HG03045 (cell line): Measurements from ENCODE around the gene WDR90.
"Not testable (repeated sequence)": the region's sequence is repeated elsewhere in the genome, so short reads cannot be mapped to it uniquely, and the experiment has no call there.

Experiments
- ATAC-seq: cut with Tn5 transposase; IDR thresholded peaks from one replicate; pipeline ENCODE4 v1.9.1; 2021; ENCODE audit warnings: mild to moderate bottlenecking, moderate library complexity; ENCODE audit not compliant: unreplicated experiment

The WDR90 gene

GRCh38 chr16:704552-705380, 55.6 kb downstream of the WDR90 start:
- ATAC-seq = no peak

- ATAC-seq = no peak
These were observed 56.4 kb downstream of the WDR90 start, which contains the start of gene FBXL16 for GRCh38 chr16:705431-706188. Gene FBXL16, minus strand, starts transcription at chr16:705801. Its CDS starts 8,396 bp downstream, at chr16:697405.

DNA sequence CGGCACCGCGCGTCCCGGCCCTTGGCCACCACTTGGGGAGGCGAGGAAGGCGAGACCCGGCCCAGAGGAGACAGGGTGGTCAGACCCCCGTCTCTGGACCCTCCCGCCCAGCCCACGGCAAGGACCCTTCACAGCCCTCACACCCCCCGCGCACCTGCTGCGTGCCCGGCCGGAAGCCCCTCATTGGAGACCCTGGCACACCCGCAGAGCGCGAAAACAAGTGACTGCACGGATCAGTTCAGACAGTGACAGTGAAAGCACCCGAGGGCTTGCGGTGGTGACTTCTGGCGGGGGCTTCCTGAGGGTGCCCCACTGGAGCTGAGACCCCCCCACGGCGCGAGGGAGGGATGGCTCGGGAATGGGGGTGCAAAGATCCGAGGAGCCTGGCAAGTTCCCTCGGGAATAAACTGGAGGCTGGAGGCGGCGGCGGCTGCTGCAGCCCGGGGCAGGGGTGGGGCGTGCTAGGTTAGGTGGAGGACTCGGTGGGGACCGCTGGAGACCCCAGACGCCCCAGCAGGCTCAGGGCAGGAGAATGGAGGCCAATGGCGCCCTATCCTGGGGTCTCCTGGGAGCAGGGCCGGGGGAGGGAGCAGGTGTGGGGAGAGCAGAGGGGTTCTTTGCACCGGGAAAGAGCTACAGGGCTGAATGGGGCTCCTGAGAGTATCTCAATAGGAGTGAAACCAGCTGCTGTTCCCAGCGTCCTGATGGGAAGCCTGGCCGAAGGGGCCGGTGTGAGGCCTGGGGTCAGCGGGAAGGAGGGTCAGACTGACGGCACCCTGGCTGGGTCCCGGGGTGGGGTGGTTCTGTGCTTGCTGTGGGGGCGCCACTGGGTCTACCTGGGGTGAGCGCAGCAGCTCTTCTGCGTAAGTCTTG, 57.3 kb downstream of the WDR90 start:
- no peak for ATAC-seq

DNA sequence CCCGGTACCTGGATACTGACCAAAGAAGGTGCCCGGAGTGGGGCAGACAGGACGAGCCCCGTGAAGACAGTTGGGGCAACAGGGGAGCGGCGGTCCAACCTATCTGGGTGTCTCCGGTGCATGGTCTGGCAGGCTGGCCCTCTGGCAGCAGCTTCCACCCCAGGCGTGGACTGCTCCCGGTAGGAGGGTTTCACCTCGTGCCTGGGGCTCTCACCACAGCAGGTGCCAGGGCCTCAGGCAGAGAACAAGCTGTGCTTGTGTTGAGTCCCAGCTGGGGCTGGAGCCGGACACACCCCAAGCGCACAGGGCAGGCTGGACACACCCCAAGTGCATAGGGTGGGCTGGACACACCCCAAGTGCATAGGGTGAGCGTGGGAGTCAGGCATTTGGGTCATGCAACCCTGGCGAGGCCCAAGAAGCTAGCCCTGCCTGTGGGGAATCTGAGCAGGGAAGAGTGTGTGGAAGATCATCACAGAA, 57.9 kb downstream of the WDR90 start:
- ATAC-seq = no peak

- no peak for ATAC-seq
These were observed 58.9 kb downstream of the WDR90 start for GRCh38 chr16:708019-708418.

DNA sequence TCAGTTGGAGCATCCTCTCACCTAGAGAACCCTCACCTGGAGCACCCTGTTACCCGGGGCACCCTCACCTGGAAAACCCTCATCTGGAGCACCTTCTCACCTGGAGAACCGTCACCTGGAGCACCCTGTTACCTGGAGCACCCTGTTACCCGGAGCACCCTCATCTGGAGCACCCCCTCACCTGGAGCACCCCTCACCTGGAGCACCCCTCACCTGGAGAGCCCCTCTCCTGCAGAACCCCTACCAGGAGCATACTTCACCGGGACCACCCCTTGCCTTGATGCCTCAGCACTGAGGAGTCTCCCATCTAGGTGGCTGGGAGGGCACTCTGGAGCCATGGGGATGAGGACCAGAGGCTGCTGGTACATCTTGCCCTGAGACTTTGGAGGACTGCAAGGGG, 59.8 kb downstream of the WDR90 start:
- ATAC-seq = no peak

GRCh38 chr16:709566-710499, 60.7 kb downstream of the WDR90 start:
- no peak for ATAC-seq

GRCh38 chr16:710500-711075, 61.4 kb downstream of the WDR90 start:
- no peak for ATAC-seq

- ATAC-seq = no peak
These were observed 61.9 kb downstream of the WDR90 start for GRCh38 chr16:711084-711483.

DNA sequence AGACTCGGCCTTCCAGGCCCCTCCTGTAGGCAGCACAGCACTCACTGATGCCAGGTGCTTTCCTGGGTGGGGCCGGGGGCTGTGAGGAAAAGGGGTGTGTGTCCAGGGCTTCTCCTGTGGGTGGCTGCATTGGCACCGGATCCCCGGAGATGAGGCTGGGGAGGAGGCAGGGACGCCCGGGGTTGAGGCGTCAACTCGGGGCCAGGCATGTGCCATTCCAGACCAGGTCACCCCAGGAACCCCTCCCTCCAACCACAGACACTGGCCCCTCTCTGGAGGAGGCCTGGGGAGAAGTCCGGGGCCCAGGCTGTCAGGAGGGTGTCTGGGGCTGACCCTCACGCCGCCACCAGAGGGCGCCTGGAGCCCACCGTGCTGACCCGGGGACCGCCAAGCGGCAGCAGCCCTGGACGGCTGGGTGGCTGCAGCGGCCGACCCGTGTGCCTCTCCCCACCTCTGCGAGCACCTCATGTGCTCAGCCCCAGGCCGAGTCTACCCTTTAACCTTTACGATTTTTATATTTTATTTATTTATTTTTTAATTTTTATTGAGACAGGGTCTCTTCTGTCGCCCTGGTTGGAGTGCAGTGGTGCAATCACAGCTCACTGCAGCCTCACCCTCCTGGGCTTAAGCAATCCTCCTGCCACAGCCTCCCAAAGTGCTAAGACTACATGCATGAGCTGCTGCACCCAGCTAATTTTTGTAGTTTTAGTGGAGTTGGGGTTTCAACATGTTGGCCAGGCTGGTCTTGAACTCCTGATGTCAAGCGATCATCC, 62.6 kb downstream of the WDR90 start:
- ATAC-seq = no peak

DNA sequence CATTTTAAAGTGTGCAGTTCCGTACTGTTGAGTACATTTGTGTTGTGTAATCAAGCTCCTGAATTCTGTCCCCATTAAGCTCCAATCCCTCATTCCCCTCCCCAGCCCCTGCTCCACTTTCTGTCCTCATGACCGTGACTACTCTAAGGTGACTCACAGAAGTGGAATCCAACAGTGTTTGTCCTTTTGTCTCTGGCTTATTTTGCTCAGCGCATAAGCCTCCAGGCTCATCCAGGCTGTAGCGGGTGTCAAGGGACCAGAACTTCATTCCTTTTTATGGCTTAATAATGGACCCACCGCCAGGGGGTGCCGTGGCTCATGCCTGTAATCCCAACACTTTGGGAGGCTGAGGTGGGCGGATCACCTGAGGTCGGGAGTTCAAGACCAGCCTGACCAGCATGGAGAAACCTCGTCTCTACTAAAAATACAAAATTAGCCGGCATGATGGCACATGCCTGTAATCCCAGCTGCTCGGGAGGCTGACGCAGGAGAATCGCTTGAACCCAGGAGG, 63.6 kb downstream of the WDR90 start:
- not testable (repeated sequence) for ATAC-seq

DNA sequence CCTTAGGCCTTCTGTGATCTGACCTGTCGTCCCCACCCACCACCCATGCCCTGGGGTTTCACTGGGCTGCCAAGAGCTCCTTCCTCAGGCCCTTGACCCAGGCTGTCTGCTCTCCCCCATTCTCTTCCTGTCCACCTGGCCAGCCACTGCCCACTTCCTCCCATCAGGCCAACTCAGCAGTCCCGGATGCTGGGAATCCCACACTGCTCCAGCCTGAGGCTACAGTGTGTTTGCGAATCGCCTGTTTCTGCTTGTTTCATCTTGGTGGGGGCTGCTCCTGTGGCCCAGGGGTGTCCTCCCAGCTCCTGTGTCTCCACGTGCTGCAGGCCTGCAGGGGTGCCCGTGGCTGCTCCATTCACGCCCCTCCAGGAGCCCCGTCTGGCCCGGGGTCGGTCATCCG, 64.9 kb downstream of the WDR90 start:
- ATAC-seq = no peak

DNA sequence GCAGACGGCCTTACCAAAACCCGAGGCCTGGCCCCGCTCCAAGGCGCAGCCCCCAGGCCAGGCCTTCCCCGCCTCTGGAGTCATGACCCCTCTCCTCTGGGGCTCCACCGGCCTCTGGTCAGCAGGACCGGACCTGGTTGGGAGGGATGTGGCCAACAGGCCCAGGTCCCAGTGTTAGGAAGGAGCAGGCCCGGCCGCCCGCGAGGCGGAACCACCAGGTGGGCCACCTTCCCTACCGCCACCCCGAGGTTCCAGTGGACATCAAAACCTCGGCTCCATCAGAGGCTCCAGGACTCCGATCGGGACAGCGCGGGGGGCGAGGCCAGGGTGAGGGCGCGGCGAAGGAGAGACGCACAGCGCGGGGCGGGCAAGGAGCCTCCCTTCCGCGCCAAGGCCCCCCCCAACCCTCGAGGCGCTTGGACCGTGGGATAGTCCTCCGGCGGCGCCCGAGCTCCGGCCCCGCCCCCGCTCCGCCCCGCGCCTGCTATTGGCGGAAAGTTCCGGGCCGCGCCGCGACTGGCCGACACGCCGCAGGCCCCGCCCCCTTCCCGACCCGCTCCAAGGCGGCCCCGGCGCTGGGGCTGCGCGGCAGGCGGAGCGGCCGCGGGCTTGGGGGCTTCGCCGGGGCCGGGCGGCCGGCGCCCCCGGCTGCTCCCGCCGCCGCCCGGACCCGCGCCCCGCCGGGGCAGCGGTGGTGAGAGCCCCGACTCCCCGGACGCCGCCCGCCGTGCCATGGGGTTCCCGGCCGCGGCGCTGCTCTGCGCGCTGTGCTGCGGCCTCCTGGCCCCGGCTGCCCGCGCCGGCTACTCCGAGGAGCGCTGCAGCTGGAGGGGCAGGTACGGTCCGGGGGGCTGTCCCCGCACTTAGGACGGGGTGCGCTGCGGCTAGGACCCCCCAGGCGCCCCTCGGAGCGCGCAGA, 65.7 kb downstream of the WDR90 start, which contains the start of gene METRN:
Gene METRN, plus strand, starts transcription at position 561 of the 919 bp plus-strand sequence. Its CDS starts 172 bp downstream, at position 733.
- no peak for ATAC-seq

DNA sequence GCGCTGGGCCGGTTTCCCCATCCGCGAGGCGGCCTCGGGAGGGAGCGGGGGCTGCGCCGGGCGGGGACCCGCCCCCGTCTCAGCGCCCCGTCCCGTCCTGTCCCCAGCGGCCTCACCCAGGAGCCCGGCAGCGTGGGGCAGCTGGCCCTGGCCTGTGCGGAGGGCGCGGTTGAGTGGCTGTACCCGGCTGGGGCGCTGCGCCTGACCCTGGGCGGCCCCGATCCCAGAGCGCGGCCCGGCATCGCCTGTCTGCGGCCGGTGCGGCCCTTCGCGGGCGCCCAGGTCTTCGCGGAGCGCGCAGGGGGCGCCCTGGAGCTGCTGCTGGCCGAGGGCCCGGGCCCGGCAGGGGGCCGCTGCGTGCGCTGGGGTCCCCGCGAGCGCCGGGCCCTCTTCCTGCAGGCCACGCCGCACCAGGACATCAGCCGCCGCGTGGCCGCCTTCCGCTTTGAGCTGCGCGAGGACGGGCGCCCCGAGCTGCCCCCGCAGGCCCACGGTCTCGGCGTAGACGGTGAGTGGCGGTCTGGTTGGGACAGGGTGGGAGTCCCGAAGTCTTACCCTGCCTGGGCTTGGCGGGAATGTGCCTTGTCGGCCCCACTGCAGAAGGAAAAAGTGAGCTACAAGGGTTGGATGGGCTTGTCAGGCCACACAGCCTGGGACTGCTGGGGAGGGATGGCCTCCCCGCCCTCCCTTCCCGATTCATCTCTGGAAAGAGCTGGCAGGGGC, 66.5 kb downstream of the WDR90 start:
- ATAC-seq = no peak

GRCh38 chr16:716200-716568, 67.0 kb downstream of the WDR90 start:
- ATAC-seq = no peak

GRCh38 chr16:716768-717325, 67.7 kb downstream of the WDR90 start:
- ATAC-seq = no peak
